ENCODE data around the gene PDGFRA.
"Not testable (repeated sequence)": the region's sequence is repeated elsewhere in the genome, so short reads cannot be mapped to it uniquely, and the experiment has no call there.

Gene PDGFRA

GRCh38 chr4:54330896-54331295 is 101.8 kb downstream of the PDGFRA start:
- DNase-seq: no peak

- DNase-seq: no peak
These were observed 103.4 kb downstream of the PDGFRA start for GRCh38 chr4:54332542-54332941.

GRCh38 chr4:54333657-54334056 is 104.6 kb downstream of the PDGFRA start:
- DNase-seq: no peak

GRCh38 chr4:54334769-54335168 is 105.7 kb downstream of the PDGFRA start:
- not testable (repeated sequence) for DNase-seq

- no peak for DNase-seq
These were observed 107.9 kb downstream of the PDGFRA start for GRCh38 chr4:54337009-54337408.

GRCh38 chr4:54342067-54342466 is 113.0 kb downstream of the PDGFRA start:
- not testable (repeated sequence) for DNase-seq

Measured in suppressor macrophage treated with lipopolysaccharide for 1 hour (primary cell).